HepG2 (cell line): ENCODE measurements around the gene PEAK3. TPM values are rescaled to one million over a fixed set of nuclear protein-coding genes. Genes with fewer than 3 reads are reported as not detected.

ENCODE experiments used
- ATAC-seq: fragments of 200-7000 bp; cut with Tn5 transposase; 3 replicates; pipeline ENCODE4 v1.9.1; 2020; ENCODE audit warnings: mild to moderate bottlenecking, moderate library complexity
- BruUV-seq: library from RNA; stranded (reverse); fragments of 400-500 nt; replicated peaks from 2 replicates; lab custom pipeline; 2021; lab: Mats Ljungman, UMichigan
- CTCF ChIA-PET: fragments of 300-600 bp; formaldehyde crosslinking; extraction: SDS; loops from one replicate; lab custom pipeline; 2021; ENCODE audit warnings: low total read pairs, inconsistent platforms, low intra/inter-chr PET ratio; lab: Yijun Ruan, JAX
- POLR2A ChIA-PET: fragments of 350-600 bp; sonication (Branson Sonifier 250); formaldehyde crosslinking; loops from one replicate; lab custom pipeline; 2020; ENCODE audit warnings: antibody characterized with exemption, inconsistent platforms; lab: Yijun Ruan, JAX
- DNase-seq: peaks from one replicate; pipeline ENCODE4 v3.0.0-alpha.2; 2015; ENCODE audit warnings: low spot score
- FAIRE-seq: peaks from 3 replicates; lab custom pipeline; 2011; peaks lifted over from hg19 to GRCh38; lab: Jason Lieb, UNC
- H2AFZ ChIP-seq: one replicate; pipeline ENCODE4 v1.6.1; 2011; ENCODE audit warnings: low read length, inconsistent platforms
- H3K27ac ChIP-seq: fragments of 300-600 bp; 3 replicates; pipeline ENCODE4 v1.8.0; 2011; ENCODE audit warnings: mixed run types, mild to moderate bottlenecking, mixed read lengths, low read length, inconsistent platforms; ENCODE audit not compliant: insufficient read depth; ENCODE audit errors: extremely low read length
- H3K27me3 ChIP-seq, 2 experiments: fragments of 200-600 bp in 1 of 2; 2 replicates in 1 of 2; 3 replicates in 1 of 2; pipeline versions ENCODE4 v1.6.0 to v1.8.0; 2011; ENCODE audit warnings: low read length in 2 of 2, mild to moderate bottlenecking in 2 of 2, moderate library complexity in 2 of 2, inconsistent platforms in 1 of 2; ENCODE audit not compliant: insufficient read depth in 2 of 2, control insufficient read depth in 1 of 2
- H3K36me3 ChIP-seq, 2 experiments: fragments of 200-600 bp in 1 of 2; replicated peaks in 1 of 2; 2 replicates in 1 of 2; 3 replicates in 1 of 2; pipeline versions ENCODE4 v1.5.1 to v1.8.0; 2011; ENCODE audit warnings: low read length in 2 of 2, inconsistent platforms in 1 of 2; ENCODE audit not compliant: insufficient read depth in 2 of 2, control insufficient read depth in 1 of 2
- H3K4me1 ChIP-seq: 2 replicates; pipeline ENCODE4 v1.5.1; 2012; ENCODE audit warnings: low read length, inconsistent platforms; ENCODE audit not compliant: insufficient read depth
- H3K4me2 ChIP-seq: 2 replicates; pipeline ENCODE4 v1.6.0; 2011; ENCODE audit warnings: low read depth, low read length, inconsistent platforms
- H3K4me3 ChIP-seq, 3 experiments: fragments of 200-600 bp in 1 of 3; sonication (generic), shearing (Covaris generic) in 1 of 3; replicated peaks in 1 of 3; 2 replicates each; pipeline ENCODE4 v1.5.1; 2011 to 2016; ENCODE audit warnings: low read length in 3 of 3, inconsistent platforms in 2 of 3, low read depth in 2 of 3, mild to moderate bottlenecking in 2 of 3, control low read depth in 1 of 3, mixed read lengths in 1 of 3; ENCODE audit not compliant: insufficient read depth in 1 of 3
- H3K79me2 ChIP-seq: one replicate; pipeline ENCODE4 v1.6.1; 2011; ENCODE audit warnings: low read length, inconsistent platforms; ENCODE audit not compliant: insufficient read depth
- H3K9ac ChIP-seq: 2 replicates; pipeline ENCODE4 v1.6.0; 2011; ENCODE audit warnings: mild to moderate bottlenecking, low read depth, low read length, inconsistent platforms; ENCODE audit not compliant: insufficient read depth
- H3K9me3 ChIP-seq: 2 replicates; pipeline ENCODE4 v1.5.1; 2012; ENCODE audit warnings: mild to moderate bottlenecking, low read length
- H4K20me1 ChIP-seq: 2 replicates; pipeline ENCODE4 v1.6.0; 2011; ENCODE audit warnings: inconsistent platforms, mild to moderate bottlenecking, low read length, moderate library complexity; ENCODE audit not compliant: insufficient read depth
- CENPX ChIP-seq: sonication (generic); formaldehyde crosslinking; IDR thresholded peaks from 2 replicates; pipeline ENCODE4 v1.9.0; 2021; ENCODE audit warnings: mild to moderate bottlenecking, missing genetic modification reagents, moderate library complexity
- MAFG ChIP-seq: sonication (generic); formaldehyde crosslinking; IDR thresholded peaks from 2 replicates; pipeline ENCODE4 v1.5.1; 2020; ENCODE audit warnings: mild to moderate bottlenecking, missing genetic modification reagents
- MAFK ChIP-seq, 2 experiments: IDR thresholded peaks in 1 of 2; conservative IDR thresholded peaks in 1 of 2; 2 replicates each; pipeline ENCODE4 v1.6.1; 2011; ENCODE audit warnings: improper control_type of control experiment in 2 of 2, low read length in 2 of 2
- MTA1 ChIP-seq: sonication (generic); formaldehyde crosslinking; IDR thresholded peaks from 2 replicates; pipeline ENCODE4 v1.4.0; 2020; ENCODE audit warnings: missing genetic modification reagents, mild to moderate bottlenecking, borderline replicate concordance
- POLR2A ChIP-seq, 2 experiments: IDR thresholded peaks; 2 replicates each; pipeline ENCODE4 v1.6.1; 2011; ENCODE audit warnings: low read depth in 2 of 2, low read length in 2 of 2, mild to moderate bottlenecking in 1 of 2, moderate library complexity in 1 of 2; ENCODE audit not compliant: insufficient read depth in 1 of 2
- TFDP1 ChIP-seq: IDR thresholded peaks from 2 replicates; pipeline ENCODE4 v1.6.1; 2016; ENCODE audit warnings: missing compliant biosample characterization, missing genetic modification reagents, borderline replicate concordance
- ZBTB25 ChIP-seq: IDR thresholded peaks from 2 replicates; pipeline ENCODE4 v1.6.1; 2018; ENCODE audit warnings: missing genetic modification reagents
- ZNF407 ChIP-seq: sonication (generic); formaldehyde crosslinking; IDR thresholded peaks from one replicate; pipeline ENCODE4 v1.5.1; 2020; ENCODE audit warnings: mild to moderate bottlenecking, missing genetic modification reagents; ENCODE audit errors: not compliant biosample characterization
- ZNF468 ChIP-seq: sonication (generic); formaldehyde crosslinking; IDR thresholded peaks from 2 replicates; pipeline ENCODE4 v1.8.0; 2022; ENCODE audit warnings: mild to moderate bottlenecking, moderate library complexity, missing genetic modification reagents
- WGBS: methylation state at CpG from one replicate; pipeline ENCODE4 v1.1.6; 2017; ENCODE audit warnings: low lambda C conversion rate; 5-methylcytosine and 5-hydroxymethylcytosine counted together
- in situ Hi-C: cut with HindIII; loops from 2 replicates; pipeline ENCODE4 v1.10.0; 2017; ENCODE audit warnings: low pct_unique_long_range_greater_than_20kb; ENCODE audit not compliant: extremely low pct_ligation_motif_present
- intact Hi-C: fragments of 100-400 bp; cut with micrococcal nuclease; formaldehyde crosslinking; loops from one replicate; pipeline ENCODE4 v1.10.0; 2022; ENCODE audit not compliant: unreplicated experiment
- polyA plus RNA-seq, 8 experiments: library from polyadenylated mRNA; depleted of rRNA in 3 of 8; stranded (reverse) in 7 of 8; unstranded in 1 of 8; fragments of >200 nt; fragmentation: Illumina TruSeq in 4 of 8; extraction: Trizol in 4 of 8; gene quantifications; 2 replicates each; pipeline versions ENCODE4 v1.2.1 to v1.2.3, GENCODE V29; 2011 to 2016; ENCODE audit warnings: low read depth in 4 of 8, missing spikeins in 1 of 8, mixed read lengths in 1 of 8; ENCODE audit not compliant: insufficient read depth in 1 of 8
- total RNA-seq, 5 experiments: library from RNA; depleted of rRNA; stranded (reverse); fragments of >200 nt; fragmentation: Illumina TruSeq; extraction: Trizol; gene quantifications; 2 replicates each; pipeline ENCODE4 v1.2.3, GENCODE V29; 2016; ENCODE audit warnings: low read depth in 1 of 5

Gene PEAK3
- total and polyA plus RNA-seq, 2 of the 13 experiments (the other 11 are each of a cell fraction or from before 2014, with no cell fraction given) = not detected

GRCh38 chr19:2233601-2234280 is 48.2 kb downstream of the PEAK3 start (continued):
- no peak for TF ChIP-seq ZBTB25 (CRISPR knock-in tag)
- TF ChIP-seq CENPX (CRISPR knock-in tag) = no peak
- TF ChIP-seq MAFK (conservative IDR thresholded peaks at IDR 0.05 in 1 of 2, IDR thresholded peaks at IDR 0.05 in 1 of 2; ENCODE audit: low read length in 2 of 2) = no peak
- TF ChIP-seq MAFG (CRISPR knock-in tag) = no peak
- 0 out of 2 replicates have a peak, but pooled peaks have one; percentile 16 for TF ChIP-seq MTA1 (CRISPR knock-in tag)

- no peaks in the 10 kb centered on the region for H3K27me3 ChIP-seq
- peaks cover 23 to 31% of the 10 kb centered on the region in 2 experiments; a peak in 4 of 5 replicates for H3K36me3 ChIP-seq
- H3K9ac ChIP-seq = no peak overlapping the region
- H2AFZ ChIP-seq = no peak overlapping the region
- H3K4me2 ChIP-seq = no peak overlapping the region
- no peak for FAIRE-seq
- peaks cover 35% of the 10 kb centered on the region for H3K4me1 ChIP-seq
- peak overlapping the region; percentile 27 for H3K27ac ChIP-seq
- H3K79me2 ChIP-seq = peaks cover 13% of the 10 kb centered on the region
- in situ Hi-C loops = loop anchor here (10.0 kb wide), 1 partner anchor 82 kb away; no protein-coding TSS in a partner anchor
- DNase-seq = no peak
- ChIA-PET CTCF (no interaction called here), POLR2A (interaction anchor here (0.9 to 1.1 kb wide), 4 partner anchors 17 to 77 kb away, joined by 3 to 4 read pairs (median 3); no protein-coding TSS in a partner anchor)
- H4K20me1 ChIP-seq = peaks cover 12% of the 10 kb centered on the region; the same call in 1 of the 2 replicates
- WGBS = 94% methylated on average over 22 of the region's 30 CpGs
- intact Hi-C loops = loop anchor here (10.0 kb wide), 2 partner anchors 78 to 82 kb away; partner anchors contain the start of gene AP3D1
- no peaks in the 10 kb centered on the region for H3K9me3 ChIP-seq
- no TSS peak for BruUV-seq
- no peak for ATAC-seq
- H3K4me3 ChIP-seq = no peak overlapping the region
- TF ChIP-seq POLR2A (IDR thresholded peaks at IDR 0.05; ENCODE audit: insufficient read depth in 1 of 2, low read depth in 2 of 2, low read length in 2 of 2) (peak in 1 of 2 experiments; percentile 36; a peak in 3 of 4 replicates), ZNF407 (no peak), ZNF468 (CRISPR knock-in tag) (no peak), TFDP1 (CRISPR knock-in tag) (no peak)
Observed at GRCh38 chr19:2232286-2233151, 49.5 kb downstream of the PEAK3 start.
